Lower leg skin (tissue), 3 donors: ENCODE results near the gene DIP2C.

Source experiments
- CTCF ChIP-seq, 3 donors: fragments of 450-650 bp; IDR thresholded peaks; one replicate each; pipeline ENCODE4 v1.5.1; 2016; ENCODE audit warnings: antibody characterized with exemption in 3 of 3, mild to moderate bottlenecking in 3 of 3, moderate library complexity in 2 of 3
- POLR2A ChIP-seq, 2 donors: fragments of 450-650 bp; IDR thresholded peaks; one replicate each; pipeline ENCODE4 v1.6.1; 2016 to 2017; ENCODE audit warnings: antibody characterized with exemption in 2 of 2, mild to moderate bottlenecking in 1 of 2, moderate library complexity in 1 of 2

GRCh38 chr10:369221-369683 lies 320.2 kb downstream of the DIP2C start:
- TF ChIP-seq CTCF (IDR thresholded peaks at IDR 0.05), result no peak
- no peak for TF ChIP-seq POLR2A (IDR thresholded peaks at IDR 0.05)
